A549 (cell line): ENCODE results near the gene CFAP65. TPM values are rescaled to one million over a fixed set of nuclear protein-coding genes. Genes with fewer than 3 reads are reported as not detected.
A peak's percentile ranks its signal among the peaks of the same experiment; 100 is the strongest.

ENCODE experiments used
- ATAC-seq, 2 experiments: fragments of 200-7000 bp in 1 of 2; fragments of >200 bp in 1 of 2; cut with Nextera tagmentation in 1 of 2; cut with Tn5 transposase in 1 of 2; 3 replicates each; pipeline versions ENCODE4 v1.8.0 to v1.9.1; 2018 to 2020; ENCODE audit warnings: mild to moderate bottlenecking in 1 of 2, moderate library complexity in 1 of 2
- CTCF ChIA-PET: fragments of 300-600 bp; sonication (Branson Sonifier 250); formaldehyde crosslinking; extraction: SDS; loops from one replicate; lab custom pipeline; 2021; ENCODE audit warnings: antibody characterized with exemption, inconsistent platforms; lab: Yijun Ruan, JAX
- POLR2A ChIA-PET: fragments of 350-600 bp; formaldehyde crosslinking; extraction: SDS; loops from one replicate; lab custom pipeline; 2021; ENCODE audit warnings: antibody characterized with exemption, inconsistent platforms; lab: Yijun Ruan, JAX
- DNase-seq, 2 experiments: peaks; one replicate each; pipeline versions ENCODE4 v3.0.0 to v3.0.0-alpha.2; 2011 to 2016; ENCODE audit warnings: low read depth in 1 of 2, low spot score in 1 of 2
- FAIRE-seq: peaks from 2 replicates; lab custom pipeline; 2011; peaks lifted over from hg19 to GRCh38; lab: Jason Lieb, UNC
- H3K27ac ChIP-seq, 2 experiments: fragments of >200 bp; sonication (Bioruptor Twin); formaldehyde crosslinking; 3 replicates each; pipeline ENCODE4 v1.5.1; 2016 to 2017
- H3K4me1 ChIP-seq: fragments of >200 bp; sonication (Bioruptor Twin); formaldehyde crosslinking; 3 replicates; pipeline ENCODE4 v1.6.1; 2016
- H3K4me2 ChIP-seq: fragments of >200 bp; sonication (Bioruptor Twin); formaldehyde crosslinking; 3 replicates; pipeline ENCODE4 v1.6.1; 2016
- H3K4me3 ChIP-seq: fragments of >200 bp; sonication (Bioruptor Twin); formaldehyde crosslinking; 3 replicates; pipeline ENCODE4 v1.5.1; 2016
- H3K9me3 ChIP-seq: fragments of >200 bp; sonication (Bioruptor Twin); formaldehyde crosslinking; 3 replicates; pipeline ENCODE4 v1.6.1; 2016
- CHD2 ChIP-seq: fragments of 150-350 bp; IDR thresholded peaks from 2 replicates; pipeline ENCODE4 v1.6.1; 2014; ENCODE audit warnings: low read length; ENCODE audit not compliant: partially characterized antibody
- CHD4 ChIP-seq: fragments of 200-600 bp; sonication (generic); IDR thresholded peaks from 2 replicates; pipeline ENCODE4 v1.6.1; 2016; ENCODE audit warnings: antibody characterized with exemption, mild to moderate bottlenecking, borderline replicate concordance
- CTCF ChIP-seq: fragments of >200 bp; sonication (Bioruptor Twin); formaldehyde crosslinking; IDR thresholded peaks from 3 replicates; pipeline ENCODE4 v1.5.1; 2016
- EHF ChIP-seq: fragments of 250-450 bp; sonication (Bioruptor Pico); IDR thresholded peaks from 2 replicates; pipeline ENCODE4 v1.5.0; 2020; ENCODE audit warnings: mild to moderate bottlenecking
- EHMT2 ChIP-seq: fragments of 200-600 bp; sonication (generic); IDR thresholded peaks from 2 replicates; pipeline ENCODE4 v1.6.1; 2016; ENCODE audit warnings: antibody characterized with exemption, low read depth, mild to moderate bottlenecking, moderate library complexity
- ELK1 ChIP-seq: fragments of 150-350 bp; IDR thresholded peaks from 2 replicates; pipeline ENCODE4 v1.6.1; 2014; ENCODE audit warnings: low read depth, mild to moderate bottlenecking, low read length
- HOXA7 ChIP-seq: fragments of 250-450 bp; sonication (Bioruptor Pico); IDR thresholded peaks from 2 replicates; pipeline ENCODE4 v1.5.0; 2020; ENCODE audit warnings: mild to moderate bottlenecking, moderate library complexity
- HOXB5 ChIP-seq: fragments of 250-450 bp; sonication (Bioruptor Pico); IDR thresholded peaks from 2 replicates; pipeline ENCODE4 v1.5.0; 2020; ENCODE audit warnings: mild to moderate bottlenecking, moderate library complexity
- JUN ChIP-seq, 2 experiments: fragments of >200 bp; sonication (Bioruptor Twin); formaldehyde crosslinking; IDR thresholded peaks; 2 replicates in 1 of 2; 3 replicates in 1 of 2; pipeline ENCODE4 v1.6.1; 2016 to 2017
- KDM5A ChIP-seq: fragments of 200-600 bp; sonication (generic); IDR thresholded peaks from 2 replicates; pipeline ENCODE4 v1.6.1; 2016; ENCODE audit warnings: antibody characterized with exemption, mild to moderate bottlenecking
- MAX ChIP-seq: IDR thresholded peaks from 2 replicates; pipeline ENCODE4 v1.6.1; 2012
- MAZ ChIP-seq: fragments of 150-350 bp; IDR thresholded peaks from 2 replicates; pipeline ENCODE4 v1.6.1; 2014; ENCODE audit warnings: antibody characterized with exemption, low read depth, low read length, borderline replicate concordance
- NFE2L2 ChIP-seq: fragments of 150-350 bp; conservative IDR thresholded peaks from 2 replicates; pipeline ENCODE4 v1.6.1; 2014; ENCODE audit warnings: low read length
- PHF8 ChIP-seq: fragments of 200-600 bp; sonication (generic); IDR thresholded peaks from 2 replicates; pipeline ENCODE4 v1.6.1; 2016; ENCODE audit warnings: low read depth, mild to moderate bottlenecking, antibody characterized with exemption, moderate library complexity, borderline replicate concordance
- POLR2A ChIP-seq: IDR thresholded peaks from 2 replicates; pipeline ENCODE4 v1.6.1; 2012; ENCODE audit warnings: mild to moderate bottlenecking, low read length
- RAD21 ChIP-seq, 2 experiments: fragments of >200 bp in 1 of 2; sonication (Bioruptor Twin) in 1 of 2; formaldehyde crosslinking in 1 of 2; IDR thresholded peaks in 1 of 2; conservative IDR thresholded peaks in 1 of 2; 2 replicates in 1 of 2; 3 replicates in 1 of 2; pipeline ENCODE4 v1.6.1; 2012 to 2018; ENCODE audit warnings: inconsistent platforms in 1 of 2
- RARB ChIP-seq: fragments of 250-450 bp; sonication (Bioruptor Pico); IDR thresholded peaks from 2 replicates; pipeline ENCODE4 v1.8.0; 2021; ENCODE audit warnings: mild to moderate bottlenecking, moderate library complexity
- REST ChIP-seq: fragments of 200-600 bp; sonication (generic); IDR thresholded peaks from 2 replicates; pipeline ENCODE4 v1.6.1; 2016; ENCODE audit warnings: antibody characterized with exemption, mild to moderate bottlenecking, moderate library complexity
- RFX5 ChIP-seq: fragments of 450-650 bp; IDR thresholded peaks from 2 replicates; pipeline ENCODE4 v1.7.1; 2014; ENCODE audit warnings: antibody characterized with exemption, mild to moderate bottlenecking, moderate library complexity
- SMC3 ChIP-seq: fragments of >200 bp; sonication (Bioruptor Twin); formaldehyde crosslinking; IDR thresholded peaks from 3 replicates; pipeline ENCODE4 v1.6.1; 2018; ENCODE audit warnings: inconsistent platforms
- TFCP2L1 ChIP-seq: fragments of 250-450 bp; sonication (Bioruptor Pico); IDR thresholded peaks from 2 replicates; pipeline ENCODE4 v1.5.0; 2021; ENCODE audit warnings: mild to moderate bottlenecking
- USF2 ChIP-seq: fragments of 450-650 bp; IDR thresholded peaks from 2 replicates; pipeline ENCODE4 v1.6.1; 2014; ENCODE audit warnings: antibody characterized with exemption
- ZC3H11A ChIP-seq: fragments of 450-650 bp; IDR thresholded peaks from 2 replicates; pipeline ENCODE4 v1.6.1; 2014; ENCODE audit warnings: antibody characterized with exemption, mild to moderate bottlenecking
- ZFP36 ChIP-seq: fragments of 450-650 bp; IDR thresholded peaks from 2 replicates; pipeline ENCODE4 v1.6.1; 2014; ENCODE audit warnings: borderline replicate concordance; ENCODE audit not compliant: partially characterized antibody
- ZNF302 ChIP-seq: fragments of 250-450 bp; sonication (Bioruptor Pico); IDR thresholded peaks from 2 replicates; pipeline ENCODE4 v1.9.0; 2021; ENCODE audit warnings: inconsistent platforms, mild to moderate bottlenecking, moderate library complexity
- WGBS: methylation state at CpG from one replicate; pipeline ENCODE4 v1.1.6; 2017; ENCODE audit errors: missing lambda C conversion rate; 5-methylcytosine and 5-hydroxymethylcytosine counted together
- polyA plus RNA-seq, 4 experiments: library from polyadenylated mRNA; depleted of rRNA in 3 of 4; stranded (reverse); fragments of >200 nt; fragmentation: RNase III in 1 of 4; extraction: RNeasy Plus Mini Kit Qiagen cat#74134 plus additional on column Dnase treatment in 1 of 4; gene quantifications; 2 replicates in 3 of 4; 3 replicates in 1 of 4; pipeline ENCODE4 v1.2.3, GENCODE V29; 2011 to 2017
- TF ChIP-seq, protein P1 (sequence below): fragments of >200 bp; sonication (Bioruptor Twin); formaldehyde crosslinking; IDR thresholded peaks from 2 replicates; pipeline ENCODE4 v1.6.1; 2016

CFAP65 gene
- polyA plus RNA-seq, 2 of the 4 experiments (the other 2 are of a cell fraction) = 0.12 to 0.14 TPM

- TF ChIP-seq RFX5 = no peak
- TF ChIP-seq PHF8 = peak; percentile 61; the same call in 1 of the 2 replicates
- no peak for TF ChIP-seq USF2
- no peak for TF ChIP-seq HOXB5 (CRISPR knock-in tag)
- peak; percentile 91 for TF ChIP-seq MAZ
- no peak for TF ChIP-seq CHD4
- TF ChIP-seq ZC3H11A = no peak
- peak; percentile 40; the same call in 1 of the 2 replicates for TF ChIP-seq MAX
- TF ChIP-seq HOXA7 (CRISPR knock-in tag) = no peak
- TF ChIP-seq ZNF302 (CRISPR knock-in tag) = no peak
- TF ChIP-seq ELK1 = no peak
- 0 out of 5 replicates have a peak, but pooled peaks of 1 of the 2 experiments have one; percentile 27 for TF ChIP-seq JUN (IDR thresholded peaks at IDR 0.05)
- no peak for TF ChIP-seq ZFP36
- TF ChIP-seq EHF (CRISPR knock-in tag) = no peak
- TF ChIP-seq, protein P1, sequence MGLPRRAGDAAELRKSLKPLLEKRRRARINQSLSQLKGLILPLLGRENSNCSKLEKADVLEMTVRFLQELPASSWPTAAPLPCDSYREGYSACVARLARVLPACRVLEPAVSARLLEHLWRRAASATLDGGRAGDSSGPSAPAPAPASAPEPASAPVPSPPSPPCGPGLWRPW = no peak
- no peak for TF ChIP-seq CHD2
- peak; percentile 87 for TF ChIP-seq CTCF
- peak; percentile 74 to 80 for TF ChIP-seq RAD21 (conservative IDR thresholded peaks at IDR 0.05 in 1 of 2, IDR thresholded peaks at IDR 0.05 in 1 of 2)
- TF ChIP-seq SMC3 = peak; percentile 80
- TF ChIP-seq TFCP2L1 = 0 out of 2 replicates have a peak, but pooled peaks have one; percentile 19
- peak; percentile 84 for TF ChIP-seq POLR2A
- ATAC-seq (peak; percentile 78 to 93), DNase-seq (peak; percentile 87), FAIRE-seq (no peak)
- Histone ChIP-seq H3K9me3 (no peaks in the 10 kb centered on the region), H3K4me2 (peak overlapping the region; percentile 99), H3K4me1 (peaks cover 10% of the 10 kb centered on the region), H3K27ac (peak overlapping the region; percentile 79 to 84), H3K4me3 (peak overlapping the region; percentile 49)
- ChIA-PET POLR2A (no interaction called here), CTCF (interaction anchor here (0.5 to 6.2 kb wide), 38 partner anchors 8 to 320 kb away, joined by 3 to 101 read pairs (median 5); partner anchors contain the start of genes CDK5R2 and FEV)
- WGBS = 10% methylated on average over 33 of the region's 43 CpGs
These were observed 45.2 kb downstream of the CFAP65 start for GRCh38 chr2:218995972-218996711.

- Histone ChIP-seq H3K4me1 (peaks cover 10% of the 10 kb centered on the region), H3K4me3 (peak overlapping the region; percentile 49; the same call in 1 of the 3 replicates), H3K4me2 (peak overlapping the region; percentile 99), H3K27ac (0 out of 6 replicates have a peak overlapping the region, but pooled peaks of 1 of the 2 experiments have one; percentile 30), H3K9me3 (no peaks in the 10 kb centered on the region)
- WGBS = 5% methylated on average over 8 of the region's 8 CpGs
- POLR2A ChIA-PET = no interaction called here
- CTCF ChIA-PET = interaction anchor here (0.8 to 6.2 kb wide), 41 partner anchors 8 to 306 kb away, joined by 3 to 101 read pairs (median 5); partner anchors contain the start of genes CDK5R2 and FEV
- ATAC-seq = peak; percentile 22 to 44; a peak in 5 of 6 replicates
- no peak for FAIRE-seq
- no peak for DNase-seq
- TF ChIP-seq RARB (CRISPR knock-in tag) (no peak), REST (no peak), EHMT2 (no peak), NFE2L2 (no peak), RFX5 (no peak), CTCF (no peak), KDM5A (no peak)
These were observed 45.8 kb downstream of the CFAP65 start for GRCh38 chr2:218995561-218995960.
